ENCODE results near the gene KIF5B. TPM values are rescaled to one million over a fixed set of nuclear protein-coding genes. Genes with fewer than 3 reads are reported as not detected.
A peak's percentile ranks its signal among the peaks of the same experiment; 100 is the strongest.

The KIF5B gene
- total RNA-seq, 5 donors from 2014 or later (not counting 1 experiment from before 2014, with no cell fraction given), result 42.3 to 51.9 (median 44.8) TPM

DNA sequence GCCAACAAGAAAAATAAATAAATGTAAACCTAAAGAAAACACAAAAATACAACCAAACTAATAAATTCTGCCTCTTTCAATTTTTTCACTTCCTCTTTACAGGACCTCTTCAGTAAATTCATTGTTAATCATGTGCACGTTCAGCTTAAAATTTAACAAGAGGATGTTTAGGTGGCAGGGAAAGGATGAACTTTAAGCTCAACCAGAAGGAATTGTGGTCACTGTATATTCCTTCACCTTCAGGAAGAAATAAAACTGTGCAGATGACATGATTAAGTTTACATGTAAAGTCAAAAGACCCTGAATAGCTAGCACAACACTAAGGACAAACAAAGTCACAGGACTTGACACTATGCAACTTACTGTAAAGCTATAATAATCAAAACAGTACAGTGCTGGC is 33.0 kb downstream of the KIF5B start:
- H3K27me3 Mint-ChIP-seq, result no peaks in the 10 kb centered on the region
- peak overlapping the region in 1 of 2 donors; percentile 1 for H3K27ac Mint-ChIP-seq
- no peaks in the 10 kb centered on the region for H3K9me3 ChIP-seq
- no peak for ATAC-seq (replicated peaks in 1 of 4)
- peaks cover 2 to 81% of the 10 kb centered on the region in 2 donors for H3K36me3 ChIP-seq (ENCODE audit: control insufficient read depth in 2 of 2, extremely low read depth in 1 of 2, insufficient read depth in 1 of 2, low read length in 1 of 2)
- H3K4me1 ChIP-seq (ENCODE audit: control insufficient read depth in 1 of 2, extremely low read depth in 1 of 2, insufficient read depth in 2 of 2, low read length in 2 of 2), result no peaks in the 10 kb centered on the region
- H3K27me3 ChIP-seq (replicated peaks in 1 of 2; ENCODE audit: control insufficient read depth in 2 of 2, extremely low read depth in 1 of 2, insufficient read depth in 2 of 2, low read length in 1 of 2), result no peaks in the 10 kb centered on the region
- H3K27ac ChIP-seq (ENCODE audit: low read length), result no peak overlapping the region
- H3K4me1 Mint-ChIP-seq, result peaks cover 2 to 7% (median 4%) of the 10 kb centered on the region in 3 donors
- ChIA-PET POLR2A (interaction anchor here in 1 of 2 donors (1.2 kb wide), 1 partner anchor 9 kb away, joined by 5 read pairs; no protein-coding TSS in a partner anchor), CTCF (interaction anchor here (0.5 to 0.7 kb wide), 2 partner anchors 314 to 1263 kb away, joined by 4 to 6 read pairs; no protein-coding TSS in a partner anchor)
- H3K4me3 Mint-ChIP-seq, result no peak overlapping the region
- peaks cover 50% of the 10 kb centered on the region for H3K36me3 Mint-ChIP-seq
- DNase-seq, result no peak
- no peak overlapping the region for H3K4me3 ChIP-seq (ENCODE audit: control insufficient read depth in 1 of 2, extremely low read depth in 1 of 2, low read length in 1 of 2)
- no CpG with 5 or more reads among the region's 1 CpG for WGBS (ENCODE audit: insufficient coverage)
- H3K9me3 Mint-ChIP-seq, result no peaks in the 10 kb centered on the region

DNA sequence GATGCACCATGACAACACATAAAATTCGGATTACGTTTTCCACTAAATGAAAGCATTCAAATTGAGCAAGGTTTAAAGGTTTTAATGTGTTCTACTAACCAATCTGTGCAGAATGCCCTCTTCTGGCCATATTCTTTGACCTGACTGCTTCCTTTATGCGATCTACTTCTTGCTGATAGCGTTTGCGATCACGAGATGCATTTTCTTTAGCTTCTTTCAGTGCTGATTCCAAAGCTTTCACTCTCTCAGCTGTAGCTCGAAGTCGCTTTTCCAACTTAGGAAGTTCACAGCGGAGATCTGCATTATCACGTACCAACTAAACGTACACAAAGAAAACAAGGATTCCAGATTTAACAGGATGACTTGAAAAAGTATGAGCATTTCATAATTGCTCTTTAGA is 39.2 kb downstream of the KIF5B start:
- Mint-ChIP-seq H3K4me1 (peaks cover 0 to 6% (median 2%) of the 10 kb centered on the region in 3 donors), H3K9me3 (no peaks in the 10 kb centered on the region), H3K36me3 (peaks cover 45% of the 10 kb centered on the region), H3K27ac (no peak overlapping the region), H3K27me3 (no peaks in the 10 kb centered on the region), H3K4me3 (no peak overlapping the region)
- peaks cover 17 to 90% of the 10 kb centered on the region in 2 donors for H3K36me3 ChIP-seq (ENCODE audit: control insufficient read depth in 2 of 2, extremely low read depth in 1 of 2, insufficient read depth in 1 of 2, low read length in 1 of 2)
- ChIA-PET POLR2A (interaction anchor here in 1 of 2 donors (0.7 kb wide), 1 partner anchor 10 kb away, joined by 3 read pairs; no protein-coding TSS in a partner anchor), CTCF (no interaction called here)
- DNase-seq (no peak), ATAC-seq (replicated peaks in 1 of 4) (no peak)
- 98% methylated on average over 6 of the region's 11 CpGs for WGBS (ENCODE audit: insufficient coverage)
- no peaks in the 10 kb centered on the region for H3K9me3 ChIP-seq
- no peak overlapping the region for H3K27ac ChIP-seq (ENCODE audit: low read length)
- no peaks in the 10 kb centered on the region for H3K27me3 ChIP-seq (replicated peaks in 1 of 2; ENCODE audit: control insufficient read depth in 2 of 2, extremely low read depth in 1 of 2, insufficient read depth in 2 of 2, low read length in 1 of 2)
- H3K4me1 ChIP-seq (ENCODE audit: control insufficient read depth in 1 of 2, extremely low read depth in 1 of 2, insufficient read depth in 2 of 2, low read length in 2 of 2), result no peaks in the 10 kb centered on the region
- H3K4me3 ChIP-seq (ENCODE audit: control insufficient read depth in 1 of 2, extremely low read depth in 1 of 2, low read length in 1 of 2), result no peak overlapping the region

DNA sequence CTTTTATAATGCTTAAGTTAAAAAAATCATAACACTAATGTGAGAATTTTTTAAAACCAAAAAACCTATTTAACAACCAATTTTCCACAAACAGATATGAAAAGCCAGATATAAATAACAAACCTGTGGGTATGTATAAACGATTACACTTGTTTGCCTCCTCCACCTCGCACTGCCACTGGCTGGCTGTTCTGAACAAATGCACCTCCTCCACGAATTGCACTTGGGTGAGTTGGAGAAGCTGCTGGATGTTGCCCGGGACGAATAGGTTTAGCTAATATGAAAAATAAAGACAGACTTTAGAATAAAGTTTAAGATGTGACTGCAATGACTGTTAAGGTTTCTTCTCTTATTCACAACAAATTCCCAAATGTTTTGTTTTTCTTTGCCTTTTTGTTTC is 40.8 kb downstream of the KIF5B start:
- no peak for DNase-seq
- peaks cover 17 to 86% of the 10 kb centered on the region in 2 donors for H3K36me3 ChIP-seq (ENCODE audit: control insufficient read depth in 2 of 2, extremely low read depth in 1 of 2, insufficient read depth in 1 of 2, low read length in 1 of 2)

DNA sequence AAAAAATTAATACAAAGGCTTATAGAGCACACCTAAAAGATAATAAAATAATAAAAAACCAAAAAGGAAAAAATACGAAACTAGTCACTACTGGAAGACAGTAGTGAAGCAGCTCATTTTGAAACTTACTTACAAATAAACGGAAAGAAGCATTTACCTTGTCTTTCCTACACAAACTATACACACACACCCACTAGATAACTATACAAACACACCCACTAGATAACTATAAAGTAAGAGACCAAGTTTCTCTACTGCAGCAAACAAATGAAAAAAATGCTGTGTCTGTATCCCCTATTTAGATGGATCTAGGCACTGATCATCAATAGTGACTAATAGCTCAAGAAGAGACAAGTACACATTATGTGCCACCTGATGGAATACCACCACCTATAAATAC is 49.2 kb downstream of the KIF5B start:
- Histone ChIP-seq H3K36me3 (ENCODE audit: control insufficient read depth in 2 of 2, extremely low read depth in 1 of 2, insufficient read depth in 1 of 2, low read length in 1 of 2) (peaks cover 0 to 25% of the 10 kb centered on the region in 2 donors), H3K4me3 (ENCODE audit: control insufficient read depth in 1 of 2, extremely low read depth in 1 of 2, low read length in 1 of 2) (no peak overlapping the region), H3K27ac (ENCODE audit: low read length) (no peak overlapping the region), H3K9me3 (no peaks in the 10 kb centered on the region), H3K4me1 (ENCODE audit: control insufficient read depth in 1 of 2, extremely low read depth in 1 of 2, insufficient read depth in 2 of 2, low read length in 2 of 2) (no peaks in the 10 kb centered on the region), H3K27me3 (replicated peaks in 1 of 2; ENCODE audit: control insufficient read depth in 2 of 2, extremely low read depth in 1 of 2, insufficient read depth in 2 of 2, low read length in 1 of 2) (no peaks in the 10 kb centered on the region)
- Mint-ChIP-seq H3K27ac (peak overlapping the region in 1 of 2 donors; percentile 18), H3K27me3 (no peaks in the 10 kb centered on the region), H3K4me1 (peaks cover 0 to 6% (median 6%) of the 10 kb centered on the region in 3 donors), H3K4me3 (no peak overlapping the region), H3K36me3 (peaks cover 13% of the 10 kb centered on the region), H3K9me3 (no peaks in the 10 kb centered on the region)
- 60% methylated on average over 1 of the region's 2 CpGs for WGBS (ENCODE audit: insufficient coverage)
- CTCF ChIA-PET, result interaction anchor here (0.6 to 8.9 kb wide), 3 partner anchors 8 to 145 kb away, joined by 4 to 71 read pairs (median 7); no protein-coding TSS in a partner anchor
- ATAC-seq (replicated peaks in 1 of 4) (no peak), DNase-seq (no peak)
- POLR2A ChIA-PET, result interaction anchor here in 1 of 2 donors (0.7 kb wide), 1 partner anchor 137 kb away, joined by 4 read pairs; no protein-coding TSS in a partner anchor

More for the DNA sequence above, 40.8 kb downstream of the KIF5B start:
- H3K27ac Mint-ChIP-seq, result peak overlapping the region in 1 of 2 donors; percentile 18
- H3K27me3 ChIP-seq (replicated peaks in 1 of 2; ENCODE audit: control insufficient read depth in 2 of 2, extremely low read depth in 1 of 2, insufficient read depth in 2 of 2, low read length in 1 of 2), result no peaks in the 10 kb centered on the region
- peaks cover 41% of the 10 kb centered on the region for H3K36me3 Mint-ChIP-seq
- no peak overlapping the region for H3K27ac ChIP-seq (ENCODE audit: low read length)
- WGBS (ENCODE audit: insufficient coverage), result no CpG with 5 or more reads among the region's 5 CpGs
- no peak overlapping the region for H3K4me3 ChIP-seq (ENCODE audit: control insufficient read depth in 1 of 2, extremely low read depth in 1 of 2, low read length in 1 of 2)
- no peaks in the 10 kb centered on the region for H3K9me3 ChIP-seq
- CTCF ChIA-PET, result interaction anchor here in 1 of 2 donors (0.6 kb wide), 1 partner anchor 18 kb away, joined by 4 read pairs; no protein-coding TSS in a partner anchor
- POLR2A ChIA-PET, result interaction anchor here in 1 of 2 donors (0.7 kb wide), 1 partner anchor 300 kb away, joined by 3 read pairs; no protein-coding TSS in a partner anchor
- peaks cover 0 to 6% (median 0%) of the 10 kb centered on the region in 3 donors for H3K4me1 Mint-ChIP-seq
- no peaks in the 10 kb centered on the region for H3K4me1 ChIP-seq (ENCODE audit: control insufficient read depth in 1 of 2, extremely low read depth in 1 of 2, insufficient read depth in 2 of 2, low read length in 2 of 2)
- H3K4me3 Mint-ChIP-seq, result no peak overlapping the region
- H3K9me3 Mint-ChIP-seq, result no peaks in the 10 kb centered on the region
- ATAC-seq (replicated peaks in 1 of 4), result no peak
- H3K27me3 Mint-ChIP-seq, result no peaks in the 10 kb centered on the region

DNA sequence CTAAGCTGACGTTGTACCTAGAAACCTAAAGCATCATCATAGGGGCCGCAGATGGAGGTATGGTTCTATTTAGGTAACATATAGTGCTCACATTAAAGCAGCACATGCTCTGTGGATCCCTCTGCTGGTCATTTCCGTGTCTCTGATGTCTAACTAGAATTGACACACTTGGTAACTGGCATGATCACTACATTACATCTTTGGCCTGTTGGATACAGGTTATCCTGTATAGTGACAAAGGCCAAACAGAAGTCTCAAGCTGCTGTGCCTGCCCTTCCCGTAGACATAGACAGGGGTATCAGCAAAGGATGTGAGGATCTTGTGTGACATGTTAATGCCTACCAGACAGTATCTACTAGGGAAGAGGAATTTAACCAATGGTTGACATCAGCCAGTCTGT is 51.2 kb downstream of the KIF5B start:
- no peaks in the 10 kb centered on the region for H3K27me3 ChIP-seq (replicated peaks in 1 of 2; ENCODE audit: control insufficient read depth in 2 of 2, extremely low read depth in 1 of 2, insufficient read depth in 2 of 2, low read length in 1 of 2)
- peaks cover 0 to 12% of the 10 kb centered on the region in 2 donors for H3K36me3 ChIP-seq (ENCODE audit: control insufficient read depth in 2 of 2, extremely low read depth in 1 of 2, insufficient read depth in 1 of 2, low read length in 1 of 2)
- no peak overlapping the region for H3K4me3 ChIP-seq (ENCODE audit: control insufficient read depth in 1 of 2, extremely low read depth in 1 of 2, low read length in 1 of 2)
- no peaks in the 10 kb centered on the region for H3K27me3 Mint-ChIP-seq
- H3K36me3 Mint-ChIP-seq, result peaks cover 8% of the 10 kb centered on the region
- no peak overlapping the region for H3K27ac Mint-ChIP-seq
- CTCF ChIA-PET, result interaction anchor here (0.5 to 8.9 kb wide), 4 partner anchors 143 to 197 kb away, joined by 4 to 71 read pairs (median 9); no protein-coding TSS in a partner anchor
- POLR2A ChIA-PET, result interaction anchor here in 1 of 2 donors (0.6 kb wide), 1 partner anchor 143 kb away, joined by 4 read pairs; no protein-coding TSS in a partner anchor
- H3K4me3 Mint-ChIP-seq, result no peak overlapping the region
- H3K9me3 Mint-ChIP-seq, result no peaks in the 10 kb centered on the region
- no peaks in the 10 kb centered on the region for H3K4me1 ChIP-seq (ENCODE audit: control insufficient read depth in 1 of 2, extremely low read depth in 1 of 2, insufficient read depth in 2 of 2, low read length in 2 of 2)
- ATAC-seq (replicated peaks in 1 of 4), result peak; percentile 64 to 77 (median 72)
- H3K4me1 Mint-ChIP-seq, result peaks cover 7 to 9% (median 7%) of the 10 kb centered on the region in 3 donors
- no peak overlapping the region for H3K27ac ChIP-seq (ENCODE audit: low read length)
- peak in 31 of 35 experiments; percentile 5 to 68 (median 37) for DNase-seq
- 20% methylated on average over 1 of the region's 4 CpGs for WGBS (ENCODE audit: insufficient coverage)
- H3K9me3 ChIP-seq, result no peaks in the 10 kb centered on the region

DNA sequence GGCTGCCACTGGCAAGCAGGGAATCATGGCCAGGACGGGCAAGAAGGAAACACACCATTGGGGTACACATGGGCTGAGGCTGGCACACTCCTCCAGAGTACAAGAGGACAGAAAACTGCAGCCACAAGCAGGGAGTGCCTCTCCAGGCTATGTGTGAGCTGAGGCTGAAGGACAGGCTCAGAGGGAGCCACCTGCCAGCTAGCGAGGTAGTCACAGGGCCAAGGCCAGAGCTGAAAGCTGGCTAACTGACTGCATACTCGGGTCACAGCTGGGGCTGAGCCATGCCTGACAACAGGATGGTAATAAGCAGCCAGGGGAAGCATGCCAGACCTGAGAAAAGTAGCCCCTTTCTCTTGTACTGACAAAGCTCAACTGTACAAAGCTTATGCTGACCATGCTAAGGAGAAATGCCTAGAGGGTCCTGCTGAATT is 52.0 kb downstream of the KIF5B start:
- CTCF ChIA-PET, result interaction anchor here (0.5 to 8.9 kb wide), 3 partner anchors 142 to 152 kb away, joined by 6 to 71 read pairs (median 12); no protein-coding TSS in a partner anchor
- ATAC-seq (replicated peaks in 1 of 4) (peak in 3 of 4 experiments; percentile 21 to 34 (median 28)), DNase-seq (no peak)
- Mint-ChIP-seq H3K27ac (peak overlapping the region; percentile 36 to 61), H3K4me3 (no peak overlapping the region), H3K9me3 (no peaks in the 10 kb centered on the region), H3K4me1 (peaks cover 7 to 11% (median 7%) of the 10 kb centered on the region in 3 donors), H3K36me3 (peaks cover 8% of the 10 kb centered on the region), H3K27me3 (no peaks in the 10 kb centered on the region)
- no peak overlapping the region for H3K4me3 ChIP-seq (ENCODE audit: control insufficient read depth in 1 of 2, extremely low read depth in 1 of 2, low read length in 1 of 2)
- 85% methylated on average over 3 of the region's 3 CpGs for WGBS (ENCODE audit: insufficient coverage)
- H3K9me3 ChIP-seq, result no peaks in the 10 kb centered on the region
- POLR2A ChIA-PET, result no interaction called here
- H3K36me3 ChIP-seq (ENCODE audit: control insufficient read depth in 2 of 2, extremely low read depth in 1 of 2, insufficient read depth in 1 of 2, low read length in 1 of 2), result peaks cover 0 to 7% of the 10 kb centered on the region in 2 donors
- H3K4me1 ChIP-seq (ENCODE audit: control insufficient read depth in 1 of 2, extremely low read depth in 1 of 2, insufficient read depth in 2 of 2, low read length in 2 of 2), result no peaks in the 10 kb centered on the region
- H3K27me3 ChIP-seq (replicated peaks in 1 of 2; ENCODE audit: control insufficient read depth in 2 of 2, extremely low read depth in 1 of 2, insufficient read depth in 2 of 2, low read length in 1 of 2), result no peaks in the 10 kb centered on the region
- H3K27ac ChIP-seq (ENCODE audit: low read length), result no peak overlapping the region

All from T-cell (primary cell).